Activated CD4-positive, CD25-positive, alpha-beta regulatory T cell treated with anti-CD3 and anti-CD28 coated beads, Interleukin-2, amount 50 U/mL, for 24 hours (primary cell): Measurements from ENCODE around the gene MS4A2.
A peak's percentile ranks its signal among the peaks of the same experiment; 100 is the strongest.
"Not testable (repeated sequence)": the region's sequence is repeated elsewhere in the genome, so short reads cannot be mapped to it uniquely, and the experiment has no call there.

ENCODE experiments used
- ATAC-seq, 2 donors: fragments of 150-1000 bp; cut with Tn5 transposase; one replicate each; pipeline ENCODE4 v1.10.0; 2021; ENCODE audit warnings: mild to moderate bottlenecking in 1 of 2, moderate library complexity in 1 of 2

MS4A2 gene

DNA sequence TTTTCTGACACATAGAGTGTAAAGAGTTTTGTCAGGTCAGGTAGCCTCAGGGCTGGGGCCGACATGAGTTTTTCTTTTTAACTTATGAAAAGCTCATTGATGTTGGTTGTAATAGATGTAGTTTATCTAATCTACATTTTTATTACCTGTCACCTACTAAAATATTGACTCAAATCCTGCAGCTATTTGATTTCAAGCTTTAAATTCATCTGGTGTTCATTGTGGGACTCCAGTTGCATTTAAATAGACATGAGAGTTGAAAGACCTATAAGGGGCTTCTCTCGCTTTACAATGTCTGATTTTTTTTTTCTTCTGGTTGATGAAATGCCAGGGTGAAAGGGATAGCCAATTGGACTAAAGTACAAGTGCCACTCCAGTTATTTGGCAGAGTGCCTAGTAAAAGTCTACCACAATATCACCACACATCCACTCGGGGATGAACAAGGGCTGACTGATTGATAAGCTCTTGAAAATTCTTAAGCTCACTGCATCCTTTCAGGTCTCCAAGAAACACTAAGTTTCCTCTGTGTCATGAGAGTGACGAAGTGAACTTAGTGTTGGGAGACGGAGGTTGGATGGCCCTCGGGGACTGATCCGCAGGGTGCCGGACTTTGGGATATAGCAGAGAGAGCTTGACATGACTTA is 16.1 kb downstream of the MS4A2 start:
- not testable (repeated sequence) for ATAC-seq

DNA sequence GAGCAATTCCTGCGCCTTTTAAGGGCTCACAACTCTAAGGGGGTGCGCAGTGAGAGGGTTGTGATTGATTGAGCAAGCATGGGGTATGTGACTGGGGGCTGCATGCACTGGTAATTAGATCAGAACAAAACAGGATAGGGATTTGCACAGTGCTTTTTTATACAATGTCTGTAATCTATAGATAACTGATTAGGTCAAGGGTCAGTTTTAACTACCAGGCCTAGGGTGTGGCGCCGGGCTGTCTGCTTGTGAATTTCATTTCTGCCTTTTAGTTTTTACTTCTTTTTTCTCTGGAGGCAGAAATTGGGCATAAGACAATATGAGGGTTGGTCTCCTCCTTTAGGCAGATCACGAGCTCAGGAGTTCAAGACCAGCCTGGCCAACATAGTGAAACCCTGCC is 20.2 kb downstream of the MS4A2 start:
- not testable (repeated sequence) for ATAC-seq

DNA sequence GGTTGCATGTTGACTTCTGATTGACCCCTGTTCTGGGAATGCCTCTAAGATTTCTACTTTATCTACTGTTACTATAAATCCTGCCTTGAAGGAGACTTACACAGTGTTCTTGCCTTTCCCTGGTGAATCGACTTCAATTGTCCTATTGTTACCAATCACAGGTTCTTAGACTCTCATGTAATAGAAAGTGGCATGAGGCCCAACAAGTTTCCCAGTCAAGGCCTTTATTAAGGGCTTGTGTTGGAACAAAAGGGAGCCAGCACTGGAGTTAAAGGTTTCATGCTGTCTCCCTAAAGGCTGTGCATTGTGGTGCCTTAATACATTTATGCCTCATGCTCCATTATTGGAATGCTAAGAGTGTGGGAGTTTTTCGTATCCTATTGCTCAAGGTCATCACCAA is 23.3 kb downstream of the MS4A2 start:
- no peak for ATAC-seq

DNA sequence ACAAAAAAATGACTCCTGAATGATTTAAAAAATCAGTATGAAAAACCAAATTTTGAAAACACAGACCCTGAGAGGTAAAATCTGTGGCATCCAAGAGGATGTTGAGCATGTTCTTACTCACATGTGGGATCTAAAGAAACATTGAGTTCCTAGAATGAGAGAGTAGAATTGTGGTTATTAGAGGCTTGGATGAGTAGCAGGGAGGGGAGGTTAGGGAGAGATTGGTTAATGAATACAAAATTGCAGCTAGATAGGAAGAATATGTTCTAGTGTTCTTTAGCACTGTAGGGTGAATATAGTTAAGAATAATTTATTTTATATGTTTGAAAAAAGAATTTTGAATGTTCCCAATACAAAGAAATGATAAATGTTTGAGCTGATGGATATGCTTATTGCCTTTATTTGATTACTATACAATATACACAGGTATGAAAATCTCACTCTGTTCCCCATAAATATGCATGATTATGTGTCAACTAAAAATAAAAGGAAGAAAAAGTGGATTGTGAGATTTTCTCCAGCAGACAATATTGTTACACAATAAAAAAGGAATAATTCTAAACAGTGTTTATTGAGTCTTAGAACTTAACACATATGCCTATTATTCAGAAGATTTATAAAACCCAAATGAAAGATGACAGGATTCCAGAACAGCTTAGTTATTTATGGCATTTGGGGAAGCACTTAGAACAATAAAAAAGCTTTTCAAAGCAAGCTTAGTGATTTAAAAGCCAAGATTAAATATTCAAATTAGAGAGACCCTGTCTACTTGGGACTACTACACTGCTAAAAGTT is 28.7 kb downstream of the MS4A2 start:
- ATAC-seq: no peak

DNA sequence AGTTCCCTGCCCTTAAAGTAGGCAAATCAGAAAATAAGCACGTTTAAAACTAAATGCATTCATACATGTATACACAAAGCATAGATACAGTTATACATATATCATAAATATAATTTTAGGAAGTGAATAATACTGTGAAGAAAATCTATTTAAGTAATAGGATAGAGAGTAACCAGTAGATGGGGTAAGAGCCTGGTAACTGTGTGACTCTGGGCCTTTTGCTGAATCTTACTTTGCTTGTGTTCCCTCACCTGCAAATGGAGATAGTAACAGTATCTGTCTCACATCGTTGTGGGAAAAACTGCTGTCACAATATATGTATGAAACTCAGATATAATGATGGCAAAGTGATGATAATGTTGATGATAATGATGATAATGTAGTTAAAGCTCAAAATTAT is 29.9 kb downstream of the MS4A2 start:
- no peak for ATAC-seq

DNA sequence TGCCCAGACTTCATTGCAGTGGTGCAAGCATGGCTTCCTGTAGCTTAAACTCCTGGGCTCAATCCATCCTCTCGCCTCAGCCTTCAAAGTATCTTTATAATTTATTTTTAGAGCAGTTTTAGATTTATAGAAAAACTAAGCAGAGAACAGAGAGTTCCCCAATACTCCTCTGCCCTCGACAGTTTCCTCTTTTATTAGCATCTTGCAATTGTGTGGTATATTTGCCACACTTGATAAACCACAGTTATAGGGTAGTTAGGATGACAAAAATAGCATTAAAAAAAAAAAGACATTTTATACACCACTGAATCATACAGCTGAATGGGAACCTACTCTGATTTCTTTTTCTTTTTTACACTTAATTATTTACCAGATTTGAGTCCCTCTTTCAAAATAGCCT is 31.2 kb downstream of the MS4A2 start:
- no peak for ATAC-seq

DNA sequence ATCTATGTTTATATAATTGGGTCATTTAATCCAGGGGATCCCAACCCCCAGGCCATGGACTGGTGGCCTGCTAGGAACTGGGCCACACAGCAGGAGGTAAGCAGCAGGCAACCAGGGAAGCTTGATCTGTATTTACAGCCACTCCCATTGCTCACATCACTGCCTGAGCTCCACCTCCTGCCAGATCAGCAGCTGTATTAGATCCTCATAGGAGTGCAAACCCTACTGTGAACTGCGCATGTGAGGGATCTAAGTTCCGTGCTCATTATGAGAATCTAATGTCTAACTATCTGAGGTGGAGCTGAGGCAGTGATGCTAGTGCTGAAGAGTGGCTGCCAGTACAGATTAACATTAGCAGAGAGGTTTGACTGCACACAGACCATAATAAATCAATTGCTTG is 32.8 kb downstream of the MS4A2 start:
- no peak for ATAC-seq

DNA sequence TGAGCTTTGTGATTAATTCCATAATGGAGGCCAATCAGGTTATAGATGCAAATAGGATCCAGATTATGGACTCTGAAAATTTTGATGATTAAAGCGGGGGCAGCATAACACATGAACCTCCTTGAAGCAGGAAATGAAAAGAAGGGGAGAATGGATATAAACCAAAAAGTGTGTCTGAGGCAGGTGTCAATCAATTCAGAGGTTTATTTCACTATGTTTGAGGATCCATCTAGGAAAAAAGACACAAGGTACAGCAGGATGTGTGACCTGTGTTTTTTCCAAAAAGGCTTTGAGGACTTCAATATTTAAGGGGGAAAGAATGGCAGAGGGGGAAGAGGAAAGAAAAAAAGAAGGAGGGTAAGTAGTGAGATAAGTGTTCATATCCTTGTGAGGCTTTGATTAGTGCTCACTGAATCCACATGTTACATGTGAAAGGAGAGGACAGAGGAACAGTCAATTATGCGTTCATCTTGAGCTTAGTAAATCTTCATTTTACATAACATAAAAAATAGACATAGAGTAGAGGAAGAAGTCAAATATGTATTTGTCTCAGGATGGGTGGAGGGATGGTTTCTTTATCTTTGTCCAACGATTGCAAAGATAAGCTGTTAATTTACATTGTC is 34.1 kb downstream of the MS4A2 start:
- ATAC-seq: no peak

DNA sequence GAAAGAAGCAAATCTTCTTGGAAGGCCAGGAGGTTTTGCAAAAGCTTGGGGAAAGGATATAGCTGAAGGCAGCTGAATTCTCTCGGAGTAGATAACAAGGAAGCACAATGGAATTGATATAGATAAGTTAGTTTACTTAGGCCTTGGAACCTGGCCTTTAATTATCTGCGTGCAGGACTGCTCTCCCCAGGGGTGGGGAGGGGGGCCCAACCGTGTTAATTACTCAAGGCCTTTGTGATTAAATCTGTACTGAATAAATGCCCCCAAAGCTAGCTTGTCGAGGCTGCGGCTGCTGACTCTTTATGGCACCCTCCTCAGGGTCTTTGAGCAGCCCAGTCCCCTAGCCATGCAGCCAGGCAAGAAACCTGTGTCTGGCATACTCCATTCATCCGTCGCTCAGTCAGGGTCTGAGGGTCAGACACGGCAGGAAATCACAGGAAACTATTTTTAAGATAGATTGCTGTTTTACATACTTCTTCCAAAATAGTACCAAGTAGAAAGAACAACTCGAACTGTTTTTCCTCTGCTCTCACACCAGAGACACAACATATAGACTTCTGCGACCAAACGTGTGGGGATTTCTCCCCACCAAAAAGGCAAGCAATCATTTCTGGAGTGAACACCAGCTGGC is 36.5 kb downstream of the MS4A2 start:
- no peak for ATAC-seq

DNA sequence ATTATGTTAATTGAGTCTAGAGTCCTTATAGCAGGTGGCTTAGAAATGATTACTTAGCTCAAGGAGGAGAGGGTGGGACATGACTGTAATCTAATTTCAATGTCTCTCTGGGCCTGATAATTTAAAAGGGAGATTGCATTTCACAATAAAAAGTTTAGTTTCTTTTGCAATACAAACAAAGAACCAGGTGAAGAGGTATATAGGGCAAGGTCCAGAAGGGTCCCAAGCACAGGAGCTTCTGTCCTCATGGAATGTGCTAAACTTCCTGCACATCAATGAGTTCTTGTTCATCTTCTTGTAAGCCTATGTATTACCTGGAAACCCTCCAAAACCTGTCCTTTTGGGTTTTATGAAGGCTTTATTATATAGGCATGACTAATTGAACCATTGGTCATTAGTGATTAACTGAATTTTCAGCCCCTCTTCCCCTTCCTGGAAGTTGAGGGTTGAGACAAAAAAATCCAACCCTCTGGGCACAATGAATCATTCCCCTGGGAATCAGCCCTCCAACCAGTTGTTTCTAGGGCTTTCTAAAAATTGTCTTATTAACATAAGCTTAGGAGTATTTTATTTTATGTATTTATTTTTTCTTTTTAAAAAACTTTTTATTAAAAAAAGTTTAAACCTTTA is 37.6 kb downstream of the MS4A2 start:
- no peak for ATAC-seq

DNA sequence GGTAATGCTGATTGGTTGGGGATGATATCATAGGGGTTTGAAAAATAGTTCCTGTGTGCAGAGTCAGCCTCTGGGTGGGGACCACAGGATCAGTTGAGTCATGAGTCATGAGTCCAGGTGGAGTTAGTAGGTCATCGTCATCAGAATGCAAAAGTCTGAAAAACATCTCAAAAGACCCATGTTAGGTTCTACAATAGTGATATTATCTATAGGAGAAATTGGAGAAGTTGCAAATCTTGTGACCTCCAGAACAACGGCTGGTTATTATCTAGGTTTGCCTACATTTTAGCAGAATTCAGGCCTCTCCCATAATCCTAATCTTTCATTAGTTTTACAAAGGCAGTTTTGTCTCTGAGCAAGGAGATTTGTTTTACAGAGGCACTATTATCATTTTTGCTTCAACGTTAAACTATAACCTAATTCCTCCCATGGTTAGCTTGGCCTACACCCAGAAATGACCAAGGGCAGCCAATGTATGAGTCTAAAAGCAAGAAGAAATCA is 38.9 kb downstream of the MS4A2 start:
- no peak for ATAC-seq

DNA sequence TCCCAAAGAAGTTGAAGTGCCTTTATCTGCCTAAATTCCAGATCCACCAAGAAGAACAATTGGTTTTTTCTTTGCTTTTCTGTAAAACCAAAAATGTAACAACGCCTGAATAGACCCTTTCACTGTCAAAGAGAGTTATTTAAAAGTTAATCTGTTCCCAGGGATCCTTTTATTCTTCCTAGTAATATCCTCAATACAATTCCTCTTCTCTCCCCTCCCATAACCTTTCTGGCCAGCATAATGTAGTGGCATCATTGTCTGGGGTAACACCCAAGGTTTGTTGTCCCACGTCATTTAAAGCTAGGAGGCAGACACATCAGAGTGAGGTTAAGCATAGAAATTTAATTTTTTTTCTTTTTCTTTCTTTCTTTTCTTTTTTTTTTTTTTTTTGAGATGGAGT is 39.9 kb downstream of the MS4A2 start:
- ATAC-seq: no peak

DNA sequence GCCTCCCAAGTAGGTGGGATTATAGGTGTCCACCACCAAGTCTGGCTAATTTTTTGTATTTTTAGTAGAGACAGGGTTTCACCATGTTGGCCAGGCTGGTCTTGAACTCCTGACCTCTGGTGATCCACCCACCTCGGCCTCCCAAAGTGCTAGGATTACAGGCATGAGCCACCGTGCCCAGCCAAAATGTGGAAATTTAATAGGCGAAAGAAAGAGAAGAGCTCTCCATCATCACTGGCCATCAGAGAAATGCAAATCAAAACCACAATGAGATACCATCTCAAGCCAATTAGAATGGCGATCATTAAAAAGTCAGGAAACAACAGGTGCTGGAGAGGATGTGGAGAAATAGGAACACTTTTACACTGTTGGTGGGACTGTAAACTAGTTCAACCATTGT is 40.4 kb downstream of the MS4A2 start:
- ATAC-seq: not testable (repeated sequence)

DNA sequence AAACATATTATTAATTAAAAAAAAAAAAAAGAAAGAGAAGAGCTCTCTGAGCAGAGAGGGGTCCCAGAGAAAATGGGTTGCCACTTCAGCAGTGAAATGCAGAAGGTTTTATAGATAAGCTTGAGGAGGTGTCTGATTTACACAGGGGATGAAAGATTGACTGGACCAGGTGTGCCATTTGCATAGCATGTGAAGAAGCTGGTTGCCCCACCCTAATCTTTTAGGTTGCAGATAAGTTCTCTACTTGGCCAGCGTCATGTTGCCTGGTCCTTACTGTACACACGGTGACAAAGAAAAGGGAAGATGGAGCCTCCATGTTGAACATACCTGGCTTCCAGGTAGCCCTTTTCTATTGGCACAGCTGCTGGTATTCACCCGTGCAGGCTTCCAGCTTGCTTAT is 41.4 kb downstream of the MS4A2 start:
- no peak for ATAC-seq

DNA sequence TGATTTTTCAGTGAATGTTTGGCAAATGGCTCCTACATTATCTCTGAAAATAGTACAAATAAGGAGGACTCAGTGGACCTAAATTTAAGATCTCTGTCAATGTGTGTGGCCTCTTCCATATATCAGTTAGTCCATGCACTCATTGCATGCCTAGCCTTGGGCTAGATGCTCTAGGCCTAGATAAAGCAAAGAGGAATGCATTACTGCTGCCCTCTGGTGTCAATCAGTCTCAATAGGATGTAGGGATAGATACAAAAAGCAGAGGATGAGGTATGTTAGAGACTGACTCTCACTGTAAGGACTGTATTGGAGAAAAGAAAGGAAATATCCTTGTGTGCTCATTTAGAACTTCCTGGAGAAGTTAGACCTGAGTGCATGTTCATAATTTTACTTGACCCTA is 42.0 kb downstream of the MS4A2 start:
- peak in 1 of 2 donors; percentile 38 for ATAC-seq

DNA sequence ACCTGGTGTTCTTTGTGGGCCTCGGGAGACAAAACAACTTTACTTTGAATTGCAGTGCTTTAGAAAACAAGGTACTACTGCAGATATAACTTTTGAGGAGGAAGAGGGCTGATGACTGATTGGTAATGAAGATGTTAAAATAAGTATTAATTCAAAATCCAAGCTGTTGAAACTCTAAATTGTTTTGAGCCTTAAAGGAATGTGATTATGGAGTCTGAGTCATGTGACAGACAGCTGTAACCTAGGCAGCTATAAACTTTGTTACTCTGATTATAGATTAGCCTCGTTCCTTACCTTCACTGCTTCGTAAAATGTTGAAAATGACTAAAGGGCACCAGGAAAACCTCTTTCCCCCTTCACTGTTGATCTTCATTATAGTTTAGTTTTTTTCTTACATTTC is 43.4 kb downstream of the MS4A2 start:
- no peak for ATAC-seq

DNA sequence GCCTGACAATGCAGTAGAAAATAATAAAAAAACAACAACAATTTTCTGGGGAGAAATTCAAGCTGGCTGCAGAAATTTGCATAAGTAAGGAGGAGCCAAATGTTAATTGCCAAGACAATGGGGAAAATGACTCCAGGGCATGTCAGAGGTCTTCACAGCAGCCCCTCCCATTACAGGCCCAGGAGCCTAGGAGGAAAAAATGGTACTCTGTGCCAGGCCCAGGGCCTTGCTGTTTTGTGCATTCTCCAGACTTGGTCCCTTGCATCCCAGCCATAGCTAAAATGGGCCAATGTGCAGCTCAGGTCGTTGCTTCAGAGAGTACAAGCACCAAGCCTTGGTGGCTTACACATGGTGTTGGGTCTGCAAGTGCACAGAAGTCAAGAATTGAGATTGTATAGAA is 45.5 kb downstream of the MS4A2 start:
- ATAC-seq: no peak

DNA sequence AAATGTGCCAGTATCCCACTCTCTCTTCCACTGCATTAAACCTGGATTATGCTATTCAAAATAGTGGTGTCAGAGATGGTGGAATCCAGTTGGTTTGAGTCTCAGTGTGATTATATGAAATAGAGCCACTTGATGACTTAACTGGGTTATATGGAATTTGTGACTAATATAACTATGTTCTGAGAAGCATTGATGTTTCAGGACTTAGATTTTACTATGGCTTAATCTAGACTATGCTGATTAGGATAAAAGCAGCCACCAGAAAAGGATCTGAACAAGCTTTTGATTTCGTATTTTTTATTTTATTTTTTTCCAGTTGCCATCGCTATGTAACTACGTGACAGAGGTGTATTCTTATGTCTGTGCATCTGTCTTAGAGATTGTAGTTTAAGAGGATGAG is 55.3 kb downstream of the MS4A2 start:
- peak in 1 of 2 donors; percentile 27 for ATAC-seq

DNA sequence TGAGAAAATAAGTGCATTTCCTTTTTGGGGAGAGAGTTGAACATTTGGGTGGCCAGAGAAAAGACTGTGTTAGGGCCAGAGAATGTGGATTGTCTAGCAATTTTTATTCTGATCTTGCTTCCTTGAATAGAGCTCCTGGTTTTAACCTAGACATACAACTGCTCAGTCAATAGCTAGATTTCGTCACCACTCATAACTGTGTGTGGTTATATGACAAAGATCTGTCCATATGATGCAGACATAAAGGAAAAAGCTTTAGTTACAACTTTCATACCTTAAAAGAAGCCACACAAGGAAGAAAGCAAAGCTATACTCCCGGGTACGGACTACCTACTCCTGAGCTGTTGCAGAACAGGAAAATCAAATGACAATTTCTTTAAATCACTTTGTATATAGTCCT is 57.2 kb downstream of the MS4A2 start:
- ATAC-seq: no peak
